Measurements from ENCODE around the gene MIGA2.
"Not testable (repeated sequence)": the region's sequence is repeated elsewhere in the genome, so short reads cannot be mapped to it uniquely, and the experiment has no call there.

Gene MIGA2

GRCh38 chr9:129097671-129098306, 61.4 kb downstream of the MIGA2 start:
- DNase-seq (ENCODE audit: low read depth in 2 of 2), result no peak

GRCh38 chr9:129098328-129098727, 61.9 kb downstream of the MIGA2 start:
- DNase-seq (ENCODE audit: low read depth in 2 of 2), result no peak

GRCh38 chr9:129100383-129101169, 64.2 kb downstream of the MIGA2 start:
- no peak for DNase-seq (ENCODE audit: low read depth in 2 of 2)

- DNase-seq (ENCODE audit: low read depth in 2 of 2), result no peak
Measured at GRCh38 chr9:129101279-129101678, 64.9 kb downstream of the MIGA2 start.

GRCh38 chr9:129102095-129102525, 65.7 kb downstream of the MIGA2 start:
- no peak for DNase-seq (ENCODE audit: low read depth in 2 of 2)

- DNase-seq (ENCODE audit: low read depth in 2 of 2), result no peak
Measured at GRCh38 chr9:129102791-129103594, 66.6 kb downstream of the MIGA2 start.

GRCh38 chr9:129103595-129103965, 67.2 kb downstream of the MIGA2 start:
- DNase-seq (ENCODE audit: low read depth in 2 of 2), result no peak

GRCh38 chr9:129104051-129104450, 67.6 kb downstream of the MIGA2 start:
- no peak for DNase-seq (ENCODE audit: low read depth in 2 of 2)

- DNase-seq (ENCODE audit: low read depth in 2 of 2), result no peak
Measured at GRCh38 chr9:129105857-129106694, 69.7 kb downstream of the MIGA2 start.

GRCh38 chr9:129107651-129108050, 71.2 kb downstream of the MIGA2 start:
- no peak for DNase-seq (ENCODE audit: low read depth in 2 of 2)

- no peak for DNase-seq (ENCODE audit: low read depth in 2 of 2)
Measured at GRCh38 chr9:129108083-129108804, 71.8 kb downstream of the MIGA2 start.

GRCh38 chr9:129108805-129109536, 72.5 kb downstream of the MIGA2 start:
- DNase-seq (ENCODE audit: low read depth in 2 of 2), result no peak

GRCh38 chr9:129109537-129109903, 73.1 kb downstream of the MIGA2 start:
- no peak for DNase-seq (ENCODE audit: low read depth in 2 of 2)

GRCh38 chr9:129109952-129110739, 73.7 kb downstream of the MIGA2 start:
- DNase-seq (ENCODE audit: low read depth in 2 of 2), result no peak

- peak; percentile 94 to 96 for DNase-seq (ENCODE audit: low read depth in 2 of 2)
Measured at GRCh38 chr9:129110740-129111527, 74.5 kb downstream of the MIGA2 start, which contains the start of the genes CRAT and PTPA. Gene CRAT (minus strand): TSS chr9:129110793. CDS start chr9:129110509, 284 bp downstream. Gene PTPA (plus strand): TSS chr9:129111415. CDS start chr9:129111601, 186 bp downstream.

GRCh38 chr9:129111528-129112151, 75.2 kb downstream of the MIGA2 start:
- peak in 1 of 2 donors; percentile 14 for DNase-seq (ENCODE audit: low read depth in 2 of 2)

GRCh38 chr9:129112526-129112925, 76.1 kb downstream of the MIGA2 start:
- DNase-seq (ENCODE audit: low read depth in 2 of 2), result not testable (repeated sequence)

Measured in stimulated activated CD8-positive, alpha-beta memory T cell treated with anti-CD3 and anti-CD28 coated beads, Interleukin-15, amount 100 ng/mL, for 48 hours (primary cell).